NCI-H2171 (cell line): ENCODE results near the gene ZBTB42.

Experiments used
- DNase-seq: peaks from one replicate; lab custom pipeline; 2025; lab: John Stamatoyannopoulos, UW

Gene ZBTB42

DNA sequence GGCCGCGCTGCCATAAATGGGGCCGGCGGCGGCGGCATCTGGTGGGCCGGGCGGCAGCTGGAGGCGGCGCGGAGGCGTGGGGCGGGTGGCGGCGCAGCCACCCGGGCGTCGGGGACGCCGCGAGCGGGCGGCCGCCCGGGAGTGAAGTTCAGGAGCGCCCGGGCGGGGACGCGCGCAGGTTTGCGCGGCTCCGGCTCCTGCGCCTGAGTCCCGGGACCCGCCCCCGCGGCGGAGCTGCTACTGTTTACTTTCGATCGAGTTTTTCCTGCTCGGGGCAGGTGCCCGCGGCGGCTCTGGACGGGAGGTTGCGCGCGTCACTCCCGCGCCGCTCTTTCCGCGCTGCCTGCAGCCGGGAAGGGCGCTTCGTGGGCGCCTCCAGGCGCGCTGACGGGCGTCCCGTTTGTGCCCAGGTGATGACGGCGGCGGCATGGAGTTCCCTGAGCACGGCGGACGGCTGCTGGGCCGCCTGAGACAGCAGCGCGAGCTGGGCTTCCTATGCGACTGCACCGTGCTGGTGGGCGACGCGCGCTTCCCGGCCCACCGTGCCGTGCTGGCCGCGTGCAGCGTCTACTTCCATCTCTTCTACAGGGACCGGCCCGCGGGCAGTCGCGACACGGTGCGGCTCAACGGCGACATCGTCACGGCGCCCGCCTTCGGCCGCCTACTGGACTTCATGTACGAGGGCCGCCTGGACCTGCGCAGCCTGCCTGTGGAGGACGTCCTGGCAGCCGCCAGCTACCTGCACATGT lies at the start of gene ZBTB42:
Gene ZBTB42 (plus strand): TSS at position 331 of the 749 bp plus-strand sequence. CDS start 97 bp downstream, at position 428.
- peak; percentile 63 for DNase-seq

DNA sequence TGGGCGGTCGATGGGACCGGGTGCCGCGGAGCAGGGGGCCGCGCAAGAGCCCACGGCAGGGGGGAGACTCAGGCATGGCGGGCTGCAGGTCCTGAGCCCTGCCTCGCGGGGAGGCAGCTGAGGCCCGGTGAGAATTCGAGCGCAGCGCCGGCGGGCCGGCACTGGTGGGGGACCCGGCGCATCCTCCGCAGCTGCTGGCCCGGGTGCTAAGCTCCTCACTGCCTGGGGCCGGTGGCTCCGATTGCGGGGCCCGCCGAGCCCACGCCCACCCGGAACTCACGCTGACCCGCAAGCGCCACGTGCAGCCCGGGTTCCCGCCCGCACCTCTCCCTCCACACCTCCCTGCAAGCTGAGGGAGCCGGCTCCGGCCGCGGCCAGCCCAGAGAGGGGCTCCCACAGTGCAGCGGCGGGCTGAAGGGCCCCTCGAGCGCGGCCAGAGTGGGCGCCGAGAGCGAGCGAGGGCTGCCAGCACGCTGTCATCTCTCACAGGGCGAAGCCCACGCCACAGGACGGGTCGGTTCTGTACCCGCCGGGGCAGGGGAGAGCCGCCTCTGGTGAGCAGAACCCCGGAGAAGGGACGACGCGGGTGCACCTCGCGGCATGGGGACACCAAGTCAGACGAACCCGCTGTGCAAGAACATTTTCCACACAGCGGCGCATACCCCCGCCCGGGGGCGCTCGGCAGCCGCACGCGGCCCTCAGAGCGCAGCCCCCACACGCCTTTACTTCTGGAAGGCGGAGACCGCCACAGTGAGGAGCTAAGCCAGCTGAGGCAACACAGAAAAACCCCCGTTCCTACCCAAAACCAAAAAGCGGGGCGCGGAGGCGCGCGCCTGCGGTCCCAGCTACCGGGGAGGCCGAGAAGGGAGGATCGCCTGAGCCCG lies 49.1 kb upstream of the ZBTB42 start:
- no peak for DNase-seq

DNA sequence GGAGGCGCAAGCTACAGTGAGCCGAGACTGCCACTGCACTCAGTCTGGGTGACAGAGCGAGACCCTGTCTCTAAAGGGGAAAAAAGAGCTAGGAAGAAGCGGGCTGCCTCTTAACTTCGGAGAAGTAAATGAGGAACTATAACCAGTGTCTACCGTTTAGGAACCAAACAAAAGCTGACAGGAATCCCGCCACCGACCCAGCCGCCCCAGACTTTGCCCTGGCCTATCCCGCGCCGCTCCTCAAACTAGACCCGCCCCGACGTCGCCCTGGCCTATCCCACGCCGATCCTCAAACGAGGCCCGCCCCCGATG lies 48.5 kb upstream of the ZBTB42 start:
- DNase-seq: no peak

DNA sequence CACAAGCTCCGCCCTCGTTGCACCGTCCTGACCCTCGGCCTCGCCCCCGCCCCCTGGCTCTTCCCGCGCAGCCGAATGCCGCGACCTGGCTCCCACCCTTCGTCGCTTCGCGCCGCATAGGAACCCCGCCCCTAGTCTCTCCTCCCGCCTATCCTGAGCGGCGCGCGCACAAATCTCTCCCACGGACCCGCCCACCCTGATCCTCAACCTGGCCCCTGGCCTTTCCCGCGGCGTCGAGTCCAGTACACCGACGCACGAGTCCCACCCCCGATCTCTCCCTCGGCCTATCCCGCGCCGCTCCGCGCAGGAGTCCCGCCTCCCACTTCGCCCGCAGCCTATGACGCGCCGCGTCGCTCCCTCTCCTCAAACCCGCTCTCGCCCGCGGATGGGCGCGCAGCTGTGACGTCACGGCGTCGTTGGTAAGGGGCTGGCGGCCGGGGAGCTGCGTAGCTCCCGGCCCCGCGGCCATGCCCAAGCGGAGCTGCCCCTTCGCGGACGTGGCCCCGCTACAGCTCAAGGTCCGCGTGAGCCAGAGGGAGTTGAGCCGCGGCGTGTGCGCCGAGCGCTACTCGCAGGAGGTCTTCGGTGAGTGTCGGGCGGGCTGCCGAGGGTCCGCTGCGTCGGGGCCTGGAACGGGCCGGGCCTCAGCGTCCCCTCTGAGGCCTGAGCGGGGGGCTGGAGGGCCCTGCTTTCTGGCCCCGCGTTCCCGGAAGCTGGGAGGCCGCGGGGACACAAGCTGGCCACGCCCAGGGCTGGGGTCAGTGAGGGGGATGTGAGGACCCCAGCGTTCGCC lies 48.0 kb upstream of the ZBTB42 start, which contains the start of gene SIVA1:
Gene SIVA1 (plus strand): TSS at position 413 of the 793 bp plus-strand sequence. CDS start 55 bp downstream, at position 468.
- DNase-seq: peak; percentile 100

DNA sequence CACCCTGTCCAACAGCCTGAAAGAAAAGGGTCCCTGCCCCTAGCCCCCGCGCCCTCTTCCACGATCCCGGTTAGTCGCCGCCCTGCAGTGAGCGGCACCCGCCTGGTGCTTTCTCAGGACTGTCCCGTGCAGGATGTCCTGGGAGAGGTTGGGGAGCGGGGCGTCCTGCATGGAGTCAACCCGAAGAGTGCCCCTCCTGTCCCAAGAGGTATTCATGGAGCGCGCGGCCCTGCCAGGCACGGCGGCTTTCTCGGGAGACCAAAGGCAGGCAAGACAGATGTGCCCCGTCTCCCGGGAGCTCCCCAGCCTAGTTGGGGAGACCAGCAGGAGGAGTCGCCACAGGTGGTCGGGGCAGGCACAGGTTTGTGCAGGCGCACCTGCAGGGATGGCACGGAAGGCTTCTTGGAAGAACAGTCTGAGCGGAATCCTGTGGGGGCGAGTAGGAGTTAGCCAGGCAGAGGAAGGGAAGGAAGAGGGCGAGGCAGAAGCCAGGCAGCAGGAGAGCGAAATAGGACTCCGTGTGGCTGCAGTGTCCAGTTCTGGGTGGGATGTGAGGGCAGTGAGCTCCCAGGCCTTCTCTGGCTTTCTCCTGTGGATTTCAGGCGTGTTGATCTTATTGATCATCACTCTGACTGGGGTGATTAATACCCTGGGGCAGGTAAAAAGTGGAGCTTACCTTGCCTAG lies 47.2 kb upstream of the ZBTB42 start:
- peak; percentile 51 for DNase-seq

DNA sequence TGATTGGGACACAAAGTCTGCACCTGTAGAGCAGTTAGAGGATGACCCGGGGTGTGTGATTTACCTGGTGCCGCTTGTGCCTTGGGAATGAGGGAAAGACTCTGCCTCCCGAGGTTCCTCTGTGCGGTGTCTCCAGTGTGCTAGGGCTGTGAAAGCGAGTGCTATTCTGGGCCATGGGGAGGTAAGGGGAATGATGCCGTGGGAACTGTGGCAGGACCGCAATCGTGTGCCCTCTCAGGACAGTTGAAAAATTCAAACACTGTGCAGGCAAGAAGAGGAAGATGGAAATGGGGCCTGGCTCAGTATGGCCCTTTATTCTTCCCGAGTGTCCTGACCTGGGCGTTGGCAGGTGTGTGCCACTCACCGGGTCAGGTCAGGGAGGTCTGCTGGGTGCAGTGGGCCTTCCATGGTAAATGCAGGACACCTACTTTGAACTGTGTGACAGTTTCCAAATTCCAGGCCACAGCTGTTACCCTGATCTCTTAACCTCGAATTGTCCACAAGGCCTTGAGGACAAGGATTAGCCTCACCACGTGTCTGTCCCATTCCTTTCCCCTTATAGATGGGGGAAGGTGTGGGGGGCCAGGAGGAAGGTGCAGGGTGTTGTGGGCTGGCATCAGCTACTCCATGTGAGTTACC lies 46.6 kb upstream of the ZBTB42 start:
- no peak for DNase-seq

DNA sequence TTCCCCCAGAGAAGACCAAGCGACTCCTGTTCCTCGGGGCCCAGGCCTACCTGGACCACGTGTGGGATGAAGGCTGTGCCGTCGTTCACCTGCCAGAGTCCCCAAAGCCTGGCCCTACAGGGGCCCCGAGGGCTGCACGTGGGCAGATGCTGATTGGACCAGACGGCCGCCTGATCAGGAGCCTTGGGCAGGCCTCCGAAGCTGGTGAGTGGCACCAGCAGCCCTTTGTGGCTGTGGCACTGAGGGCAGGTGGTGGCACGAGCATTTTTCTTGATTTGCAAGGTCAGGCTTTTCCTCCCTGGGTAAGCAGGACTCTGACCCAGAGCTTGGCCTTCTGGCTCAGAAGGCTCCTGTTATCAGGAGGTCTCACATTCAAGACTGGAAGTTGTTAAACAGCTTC lies 45.3 kb upstream of the ZBTB42 start:
- no peak for DNase-seq

DNA sequence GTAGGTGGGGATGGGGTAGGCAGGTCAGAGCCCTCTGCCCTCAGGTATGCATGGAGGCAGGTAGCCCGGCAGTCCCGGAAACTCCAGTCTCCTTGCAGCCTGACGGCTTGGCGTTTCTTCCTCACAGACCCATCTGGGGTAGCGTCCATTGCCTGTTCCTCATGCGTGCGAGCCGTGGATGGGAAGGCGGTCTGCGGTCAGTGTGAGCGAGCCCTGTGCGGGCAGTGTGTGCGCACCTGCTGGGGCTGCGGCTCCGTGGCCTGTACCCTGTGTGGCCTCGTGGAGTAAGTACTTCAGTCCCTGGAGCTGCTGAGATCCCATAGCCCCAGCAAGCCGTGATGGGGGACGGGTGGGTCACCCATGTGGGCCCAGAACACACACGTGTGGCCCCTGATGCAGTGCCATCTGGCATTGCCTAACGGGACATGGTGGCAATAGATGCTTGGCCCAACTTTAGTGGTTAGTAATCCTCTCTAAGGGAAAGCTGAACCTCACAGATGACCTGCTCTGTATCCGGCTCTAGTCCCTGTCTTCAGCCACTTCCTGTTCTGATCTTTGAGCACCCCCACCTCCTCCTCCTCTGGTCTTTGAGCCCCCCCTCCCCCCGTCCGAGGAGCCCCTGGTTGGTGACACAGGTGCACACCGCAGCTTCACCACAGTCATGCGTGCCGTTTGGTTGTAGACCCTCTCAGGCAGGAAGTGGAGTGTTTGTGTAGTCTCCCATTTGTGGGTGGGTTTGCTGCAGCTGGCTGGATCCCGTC lies 44.2 kb upstream of the ZBTB42 start:
- no peak for DNase-seq

DNA sequence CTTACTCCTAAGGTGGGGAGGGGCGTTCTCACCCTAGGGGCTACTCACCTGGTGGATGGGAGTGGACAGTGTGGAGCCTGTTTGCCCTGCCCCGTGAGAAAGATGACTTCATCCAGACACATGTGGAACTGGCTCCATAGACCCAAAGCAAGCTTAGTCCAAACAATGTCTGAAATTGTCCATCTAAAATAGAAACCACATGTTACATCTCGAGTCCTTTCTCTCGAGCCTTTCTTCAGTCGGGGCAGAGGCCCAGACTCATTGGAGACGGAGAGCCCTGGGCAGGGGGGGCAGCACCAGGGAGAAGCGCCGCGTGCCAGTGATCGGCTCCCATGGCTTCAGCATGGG lies 43.7 kb upstream of the ZBTB42 start:
- DNase-seq: no peak

DNA sequence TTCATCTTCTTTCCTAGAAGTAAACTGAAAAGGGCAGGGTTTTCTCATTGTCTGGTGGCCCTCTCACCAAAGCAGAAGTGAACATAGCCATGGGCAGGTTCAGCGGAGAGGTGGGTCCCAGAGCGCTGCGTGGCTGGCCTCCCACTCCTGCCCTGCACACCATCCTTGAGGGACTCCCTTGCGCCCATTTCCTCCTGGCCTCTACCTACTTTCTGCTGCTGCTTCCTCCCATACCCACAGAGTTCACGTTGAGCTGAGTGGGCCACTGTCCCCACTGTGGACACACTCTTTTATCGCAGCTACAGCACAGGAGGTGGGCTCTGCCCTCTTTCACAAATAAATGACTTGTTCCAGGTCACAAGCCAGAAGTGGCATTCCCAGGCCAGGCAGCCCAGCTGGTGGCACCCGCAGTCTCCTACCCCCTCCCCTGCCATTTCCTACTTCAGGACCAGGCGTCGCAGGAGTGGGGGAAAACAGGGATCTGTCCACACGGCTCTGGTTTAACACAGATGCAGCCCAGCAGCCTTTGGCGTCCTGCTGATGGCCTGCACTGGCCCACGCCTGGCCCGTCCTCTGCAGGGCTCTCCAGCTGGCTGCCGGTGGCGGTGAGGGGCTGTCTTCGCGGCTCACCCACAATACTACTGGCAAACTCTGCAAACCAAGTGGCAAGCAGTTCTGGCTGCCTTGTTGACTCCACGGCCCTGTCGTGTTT lies 43.1 kb upstream of the ZBTB42 start:
- no peak for DNase-seq

DNA sequence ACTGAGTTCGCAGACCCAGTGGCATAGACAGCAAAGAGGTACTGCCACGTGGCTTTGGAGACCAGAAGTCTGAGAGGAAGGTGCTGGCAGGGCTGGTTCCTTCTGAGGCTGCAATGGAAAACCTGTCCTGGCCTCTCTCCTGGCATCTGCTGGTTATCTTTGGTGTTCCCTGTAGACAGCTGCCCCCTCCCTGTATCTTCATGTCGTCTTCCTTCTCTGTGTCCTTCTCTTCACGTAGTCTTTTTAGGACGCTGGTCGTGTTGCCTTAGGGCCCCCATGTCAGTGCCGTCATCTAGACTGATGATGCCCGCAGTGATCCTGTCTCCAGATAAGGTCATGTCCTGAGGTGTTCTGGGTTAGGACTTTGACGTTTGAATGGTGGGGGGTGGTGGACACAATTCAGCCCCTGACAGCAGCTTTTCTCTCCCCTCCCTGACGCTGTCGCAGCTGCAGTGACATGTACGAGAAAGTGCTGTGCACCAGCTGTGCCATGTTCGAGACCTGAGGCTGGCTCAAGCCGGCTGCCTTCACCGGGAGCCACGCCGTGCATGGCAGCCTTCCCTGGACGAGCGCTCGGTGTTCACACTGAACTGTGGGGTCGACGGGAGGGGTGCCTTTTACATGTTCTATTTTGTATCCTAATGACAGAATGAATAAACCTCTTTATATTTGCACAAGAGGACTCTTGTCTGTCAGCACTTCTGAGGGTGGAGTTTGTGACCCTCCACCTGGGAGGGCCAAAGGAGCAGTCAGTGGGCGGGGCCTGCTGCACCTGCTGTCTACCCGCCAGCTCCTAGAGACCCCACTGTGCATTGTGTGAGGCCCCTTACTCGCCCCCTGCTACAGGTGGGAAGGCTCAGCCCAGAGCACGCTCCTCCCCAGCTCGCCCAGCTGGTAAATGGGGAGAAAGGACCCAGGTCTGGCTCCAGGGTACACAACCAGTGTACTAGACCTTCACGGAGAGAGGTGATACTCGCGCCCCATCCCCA lies 41.6 kb upstream of the ZBTB42 start:
- DNase-seq: no peak

DNA sequence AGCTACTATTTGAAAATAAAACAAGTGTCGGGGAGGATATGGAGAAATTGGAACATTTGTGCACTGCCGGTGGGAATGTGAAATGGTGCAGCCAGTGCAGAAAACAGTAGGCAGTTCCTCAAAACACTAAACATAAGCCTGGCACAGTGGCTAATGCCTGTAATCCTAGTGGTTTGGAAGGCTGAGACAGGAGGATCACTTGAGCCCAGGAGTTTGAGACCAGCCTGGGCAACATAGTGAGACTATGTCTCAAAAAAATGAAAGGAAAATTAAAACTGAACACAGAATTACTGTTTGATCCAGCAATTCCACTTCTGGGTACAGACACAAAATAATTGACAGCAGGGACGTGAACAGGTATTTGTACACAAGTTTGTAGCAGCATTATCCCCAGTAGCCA lies 35.4 kb upstream of the ZBTB42 start:
- no peak for DNase-seq

DNA sequence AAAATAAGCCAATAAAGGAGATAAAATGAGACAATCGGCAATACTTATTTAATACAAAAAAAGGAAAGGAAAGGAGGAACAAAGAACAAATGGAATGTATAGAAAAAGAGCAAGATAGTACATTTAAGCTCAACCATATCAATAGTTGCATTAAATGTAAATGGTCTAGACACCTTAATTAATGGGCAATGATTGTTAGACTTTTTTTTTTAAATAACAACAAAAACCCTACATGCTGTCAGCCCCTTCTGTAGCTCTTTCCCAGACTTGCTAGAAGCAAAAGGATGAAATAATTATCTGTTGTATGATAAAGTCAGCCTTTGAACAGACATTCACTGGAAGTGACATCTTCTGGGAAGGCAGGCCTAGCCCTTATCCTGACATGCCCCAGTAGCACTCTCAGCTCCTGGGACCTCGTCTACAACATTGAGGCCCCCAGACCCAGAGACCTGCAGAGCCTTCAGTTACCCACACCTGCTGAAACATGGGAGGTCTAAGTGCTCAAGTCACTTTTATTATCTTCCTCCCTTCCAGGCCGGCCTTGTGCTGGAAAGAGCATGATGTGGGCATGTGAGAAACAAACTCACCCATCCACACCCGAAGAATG lies 34.5 kb upstream of the ZBTB42 start:
- no peak for DNase-seq

DNA sequence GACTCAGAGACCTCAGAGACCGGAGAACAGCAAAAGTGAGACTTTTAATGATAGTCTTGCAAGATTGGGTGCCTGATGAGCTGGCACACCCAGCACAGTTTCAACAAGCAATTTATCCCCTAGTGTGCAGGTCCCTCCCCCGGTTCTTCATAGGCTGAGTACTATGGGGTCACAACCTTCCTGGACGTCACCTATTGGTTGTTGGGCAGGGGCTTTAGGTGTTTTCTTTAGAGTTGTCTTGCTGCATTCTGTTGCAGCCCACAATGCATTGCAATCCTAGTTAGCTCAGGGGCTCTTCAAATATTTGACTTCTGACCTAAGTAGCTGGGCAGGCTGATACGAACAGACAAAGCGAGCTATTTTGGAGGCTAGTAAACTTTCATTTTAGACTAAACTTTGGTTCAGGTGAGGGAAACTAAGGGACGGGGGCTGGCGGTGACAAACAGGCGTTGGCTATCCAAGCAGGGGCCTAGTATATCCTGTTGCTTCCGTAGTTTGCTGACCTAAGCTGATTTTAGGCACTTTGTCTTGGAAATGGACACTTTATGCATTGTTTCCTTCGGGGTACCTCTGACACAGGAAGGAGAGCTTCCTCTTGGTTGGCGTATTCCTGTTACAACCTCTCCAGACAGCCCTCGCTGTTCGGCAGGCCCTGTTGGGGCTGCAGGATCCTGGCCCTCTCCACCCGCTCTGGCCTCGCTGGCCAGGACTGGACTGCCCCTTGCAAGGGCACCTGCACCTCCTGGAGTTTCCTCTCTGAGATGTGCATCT lies 33.9 kb upstream of the ZBTB42 start:
- DNase-seq: no peak

DNA sequence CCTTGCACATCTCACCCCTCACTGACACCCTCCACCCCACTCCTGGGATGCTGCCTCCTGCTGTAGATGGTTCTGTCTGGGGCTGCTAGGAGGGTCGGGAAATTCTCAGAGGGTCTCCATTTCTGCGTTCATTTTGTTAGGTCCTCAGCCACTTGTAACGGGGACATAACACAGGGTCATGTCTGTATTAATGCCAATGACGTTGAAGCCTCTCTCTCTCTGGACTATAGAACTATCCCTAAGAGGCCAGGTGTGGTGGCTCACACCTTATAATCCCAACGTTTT lies 33.3 kb upstream of the ZBTB42 start:
- DNase-seq: no peak

DNA sequence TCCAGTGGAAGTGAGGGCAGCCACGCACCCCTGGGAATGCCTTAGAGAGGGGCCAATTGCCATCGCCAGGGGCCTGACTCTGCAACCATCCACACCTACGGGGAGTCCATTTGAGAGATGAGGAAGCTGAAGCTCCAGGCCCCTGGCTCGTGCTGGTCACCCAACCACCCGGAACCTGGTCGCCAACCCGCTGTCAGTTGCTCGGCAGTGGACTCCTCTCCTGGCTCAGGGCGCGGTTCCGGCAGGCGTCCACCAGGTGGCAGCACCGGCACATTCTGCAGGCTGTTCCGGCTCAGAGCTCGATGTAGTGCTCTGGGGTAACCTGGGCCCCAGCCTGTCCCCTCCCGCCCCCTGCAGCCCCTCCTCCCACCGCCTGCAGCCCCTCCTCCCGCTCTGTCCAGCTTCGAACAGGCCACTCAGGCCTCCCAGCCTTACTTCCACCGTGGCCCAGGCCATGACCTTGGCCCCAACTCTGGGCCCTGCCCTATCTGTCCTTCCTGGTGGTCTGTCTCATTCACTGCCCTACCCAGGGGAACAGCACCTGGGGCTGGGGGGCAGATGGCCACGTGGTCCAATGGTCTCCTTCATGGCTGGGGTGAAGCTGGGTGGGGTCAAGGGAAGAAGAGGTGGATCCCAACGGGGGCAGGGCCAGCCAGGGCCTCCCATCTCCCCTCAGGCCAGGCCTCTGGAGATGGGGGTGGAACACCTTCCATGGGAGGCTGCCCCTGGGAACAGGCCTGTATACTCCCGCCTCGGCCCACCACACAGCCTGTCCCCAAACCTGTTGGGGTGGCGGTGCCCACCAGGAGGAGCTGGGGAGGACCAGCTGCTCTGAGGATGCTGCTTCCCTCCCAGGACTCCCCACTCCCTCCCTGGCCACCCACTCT lies 32.2 kb upstream of the ZBTB42 start:
- DNase-seq: peak; percentile 49
